Mesenchymal stem cell (in vitro differentiated cells and primary cell): ENCODE results near the gene ANO7.

Experiments used
- DNase-seq: peaks from one replicate; pipeline ENCODE4 v3.0.0-alpha.2; 2013
- H2AFZ ChIP-seq: one replicate; pipeline ENCODE4 v1.6.1; 2013; ENCODE audit warnings: low read depth, mild to moderate bottlenecking, control low read depth, inconsistent platforms, low read length, moderate library complexity
- H2AK5ac ChIP-seq: 2 replicates; pipeline ENCODE4 v1.6.1; 2013; ENCODE audit warnings: low read length, moderate library complexity, mild to moderate bottlenecking, inconsistent platforms; ENCODE audit not compliant: severe bottlenecking
- H2BK120ac ChIP-seq: one replicate; pipeline ENCODE4 v1.6.1; 2013; ENCODE audit warnings: low read depth, mild to moderate bottlenecking, inconsistent platforms, low read length, moderate library complexity
- H2BK12ac ChIP-seq, 2 experiments: one replicate each; pipeline ENCODE4 v1.6.1; 2013; ENCODE audit warnings: inconsistent platforms in 2 of 2, low read length in 2 of 2, mild to moderate bottlenecking in 2 of 2, moderate library complexity in 2 of 2, control low read depth in 1 of 2
- H2BK15ac ChIP-seq: one replicate; pipeline ENCODE4 v1.6.1; 2013; ENCODE audit warnings: mild to moderate bottlenecking, low read depth, inconsistent platforms; ENCODE audit not compliant: poor library complexity, severe bottlenecking
- H2BK5ac ChIP-seq: 2 replicates; pipeline ENCODE4 v1.6.1; 2013; ENCODE audit warnings: low read depth, mild to moderate bottlenecking, low read length, control low read depth, inconsistent platforms; ENCODE audit not compliant: poor library complexity, severe bottlenecking
- H3K14ac ChIP-seq, 2 experiments: one replicate each; pipeline ENCODE4 v1.6.1; 2013; ENCODE audit warnings: inconsistent platforms in 2 of 2, low read length in 2 of 2, control low read depth in 1 of 2, mild to moderate bottlenecking in 1 of 2, moderate library complexity in 1 of 2
- H3K18ac ChIP-seq, 2 experiments: one replicate each; pipeline ENCODE4 v1.6.1; 2013; ENCODE audit warnings: inconsistent platforms in 2 of 2, low read length in 2 of 2, control low read depth in 1 of 2, low read depth in 1 of 2, mild to moderate bottlenecking in 1 of 2
- H3K23ac ChIP-seq, 2 experiments: one replicate each; pipeline ENCODE4 v1.6.1; 2013; ENCODE audit warnings: inconsistent platforms in 2 of 2, low read length in 2 of 2, mild to moderate bottlenecking in 2 of 2, moderate library complexity in 2 of 2, control low read depth in 1 of 2
- H3K27ac ChIP-seq: 2 replicates; pipeline ENCODE4 v1.5.1; 2013; ENCODE audit warnings: mild to moderate bottlenecking, moderate library complexity, low read length, control low read depth, inconsistent platforms; ENCODE audit not compliant: poor library complexity, severe bottlenecking
- H3K27me3 ChIP-seq, 2 experiments: 2 replicates each; pipeline versions ENCODE4 v1.6.1 to v1.7.0; 2013; ENCODE audit warnings: low read length in 2 of 2, mild to moderate bottlenecking in 2 of 2, moderate library complexity in 2 of 2, control low read depth in 1 of 2, inconsistent platforms in 1 of 2; ENCODE audit not compliant: control insufficient read depth in 1 of 2, insufficient read depth in 1 of 2
- H3K36me3 ChIP-seq, 2 experiments: 2 replicates each; pipeline versions ENCODE4 v1.6.1 to v1.7.0; 2013; ENCODE audit warnings: low read length in 2 of 2, control low read depth in 1 of 2, inconsistent platforms in 1 of 2, low read depth in 1 of 2, mild to moderate bottlenecking in 1 of 2; ENCODE audit not compliant: insufficient read depth in 2 of 2, control insufficient read depth in 1 of 2
- H3K4ac ChIP-seq, 2 experiments: one replicate each; pipeline ENCODE4 v1.6.1; 2013; ENCODE audit warnings: inconsistent platforms in 2 of 2, low read length in 2 of 2, mild to moderate bottlenecking in 2 of 2, moderate library complexity in 2 of 2, control low read depth in 1 of 2, low read depth in 1 of 2
- H3K4me1 ChIP-seq: 2 replicates; pipeline ENCODE4 v1.6.1; 2013; ENCODE audit warnings: low read depth, low read length, control low read depth; ENCODE audit not compliant: control insufficient read depth, insufficient read depth
- H3K4me2 ChIP-seq: 2 replicates; pipeline ENCODE4 v1.6.1; 2013; ENCODE audit warnings: low read length, mild to moderate bottlenecking, inconsistent platforms; ENCODE audit not compliant: poor library complexity, severe bottlenecking
- H3K4me3 ChIP-seq, 2 experiments: 2 replicates each; pipeline versions ENCODE4 v1.5.1 to v1.7.0; 2013; ENCODE audit warnings: low read length in 2 of 2, mild to moderate bottlenecking in 2 of 2, control low read depth in 1 of 2, low read depth in 1 of 2; ENCODE audit not compliant: insufficient read depth in 1 of 2
- H3K79me1 ChIP-seq: replicated peaks from 2 replicates; pipeline ENCODE4 v1.6.1; 2013; ENCODE audit warnings: mild to moderate bottlenecking, control low read depth, low read length, inconsistent platforms; ENCODE audit not compliant: poor library complexity, severe bottlenecking
- H3K9ac ChIP-seq: 2 replicates; pipeline ENCODE4 v1.7.0; 2013; ENCODE audit warnings: mild to moderate bottlenecking, low read length, moderate library complexity
- H3K9me3 ChIP-seq: 2 replicates; pipeline ENCODE4 v1.7.0; 2013; ENCODE audit warnings: mild to moderate bottlenecking, low read length; ENCODE audit not compliant: control insufficient read depth
- H4K8ac ChIP-seq: one replicate; pipeline ENCODE4 v1.6.1; 2013; ENCODE audit warnings: inconsistent platforms, mild to moderate bottlenecking, low read length, moderate library complexity
- H4K91ac ChIP-seq: one replicate; pipeline ENCODE4 v1.6.1; 2013; ENCODE audit warnings: mild to moderate bottlenecking, low read length, inconsistent platforms
- WGBS: methylation state at CpG from one replicate; pipeline ENCODE4 v1.1.7; 2013; ENCODE audit warnings: mixed read lengths; 5-methylcytosine and 5-hydroxymethylcytosine counted together

ANO7 gene

GRCh38 chr2:241213041-241213440, 24.6 kb downstream of the ANO7 start:
- no peak overlapping the region for H2BK15ac ChIP-seq
- H3K9me3 ChIP-seq = no peaks in the 10 kb centered on the region
- H2AK5ac ChIP-seq = no peak overlapping the region
- no peak overlapping the region for H4K91ac ChIP-seq
- H3K4me2 ChIP-seq = no peak overlapping the region
- no peaks in the 10 kb centered on the region for H3K79me1 ChIP-seq
- no peak overlapping the region for H4K8ac ChIP-seq
- no peak overlapping the region for H3K27ac ChIP-seq
- peaks cover 5% of the 10 kb centered on the region for H3K4me1 ChIP-seq
- H3K9ac ChIP-seq = no peak overlapping the region
- no peak overlapping the region for H3K4ac ChIP-seq
- 93% methylated on average over 13 of the region's 13 CpGs for WGBS
- H3K27me3 ChIP-seq = peaks cover 11 to 73% of the 10 kb centered on the region in 2 experiments
- H3K23ac ChIP-seq = no peak overlapping the region
- no peak overlapping the region for H2BK5ac ChIP-seq
- no peak overlapping the region for H3K18ac ChIP-seq
- H3K36me3 ChIP-seq = no peaks in the 10 kb centered on the region
- no peak overlapping the region for H2AFZ ChIP-seq
- DNase-seq = no peak
- no peak overlapping the region for H2BK120ac ChIP-seq
- H2BK12ac ChIP-seq = no peak overlapping the region
- H3K14ac ChIP-seq = no peak overlapping the region
- H3K4me3 ChIP-seq = no peak overlapping the region

- Histone ChIP-seq H3K14ac (no peak overlapping the region), H2BK120ac (no peak overlapping the region), H3K27me3 (peaks cover 11 to 68% of the 10 kb centered on the region in 2 experiments), H3K23ac (no peak overlapping the region), H3K18ac (no peak overlapping the region), H3K79me1 (no peaks in the 10 kb centered on the region), H3K4me3 (no peak overlapping the region), H2AK5ac (no peak overlapping the region), H4K91ac (no peak overlapping the region), H2BK5ac (no peak overlapping the region), H2AFZ (no peak overlapping the region), H3K4me2 (no peak overlapping the region), H3K36me3 (no peaks in the 10 kb centered on the region), H3K27ac (no peak overlapping the region), H2BK12ac (no peak overlapping the region), H2BK15ac (no peak overlapping the region), H4K8ac (no peak overlapping the region), H3K4me1 (peaks cover 7% of the 10 kb centered on the region), H3K9ac (no peak overlapping the region), H3K4ac (no peak overlapping the region), H3K9me3 (no peaks in the 10 kb centered on the region)
- 82% methylated on average over 7 of the region's 7 CpGs for WGBS
- no peak for DNase-seq
Measured at GRCh38 chr2:241213567-241213966, 25.1 kb downstream of the ANO7 start.

GRCh38 chr2:241214209-241214608, 25.7 kb downstream of the ANO7 start:
- H3K9me3 ChIP-seq = no peaks in the 10 kb centered on the region
- H3K27me3 ChIP-seq = peaks cover 11 to 68% of the 10 kb centered on the region in 2 experiments
- H2BK12ac ChIP-seq = no peak overlapping the region
- H3K18ac ChIP-seq = no peak overlapping the region
- H2AFZ ChIP-seq = no peak overlapping the region
- no peak overlapping the region for H3K4ac ChIP-seq
- no peak overlapping the region for H4K8ac ChIP-seq
- no peaks in the 10 kb centered on the region for H3K36me3 ChIP-seq
- no peak overlapping the region for H3K27ac ChIP-seq
- no peak overlapping the region for H2BK120ac ChIP-seq
- no peak for DNase-seq
- WGBS = 82% methylated on average over 10 of the region's 10 CpGs
- H3K23ac ChIP-seq = no peak overlapping the region
- H3K79me1 ChIP-seq = no peaks in the 10 kb centered on the region
- H2BK15ac ChIP-seq = no peak overlapping the region
- no peak overlapping the region for H2AK5ac ChIP-seq
- no peak overlapping the region for H3K4me2 ChIP-seq
- no peak overlapping the region for H2BK5ac ChIP-seq
- no peak overlapping the region for H4K91ac ChIP-seq
- H3K14ac ChIP-seq = no peak overlapping the region
- H3K4me3 ChIP-seq = no peak overlapping the region
- H3K9ac ChIP-seq = no peak overlapping the region
- peaks cover 7% of the 10 kb centered on the region for H3K4me1 ChIP-seq

- H3K27me3 ChIP-seq = peaks cover 11 to 64% of the 10 kb centered on the region in 2 experiments
- WGBS = 92% methylated on average over 12 of the region's 12 CpGs
Measured at GRCh38 chr2:241214766-241215165, 26.3 kb downstream of the ANO7 start.

More at GRCh38 chr2:241214766-241215165, 26.3 kb downstream of the ANO7 start:
- Histone ChIP-seq H3K23ac (no peak overlapping the region), H4K91ac (no peak overlapping the region), H2AK5ac (no peak overlapping the region), H3K36me3 (no peaks in the 10 kb centered on the region), H3K4me1 (peaks cover 7% of the 10 kb centered on the region), H2AFZ (no peak overlapping the region), H2BK12ac (no peak overlapping the region), H2BK5ac (no peak overlapping the region), H3K4me2 (no peak overlapping the region), H3K27ac (no peak overlapping the region), H2BK15ac (no peak overlapping the region), H3K14ac (no peak overlapping the region), H3K4me3 (no peak overlapping the region), H3K18ac (no peak overlapping the region), H2BK120ac (no peak overlapping the region), H3K9ac (no peak overlapping the region), H3K79me1 (no peaks in the 10 kb centered on the region), H3K9me3 (no peaks in the 10 kb centered on the region), H3K4ac (no peak overlapping the region), H4K8ac (no peak overlapping the region)
- no peak for DNase-seq
